PFSK-1 (cell line): ENCODE measurements around the gene ARHGAP6.
A peak's percentile ranks its signal among the peaks of the same experiment; 100 is the strongest.

Source experiments
- FOXP2 ChIP-seq: optimal IDR thresholded peaks from 2 replicates; pipeline ENCODE3; 2011; ENCODE audit warnings: borderline replicate concordance, control low read depth, inconsistent platforms; ENCODE audit not compliant: insufficient read depth; ENCODE audit errors: extremely low read length, extremely low read depth
- POLR2AphosphoS5 ChIP-seq: IDR thresholded peaks from 2 replicates; pipeline ENCODE4 v1.6.1; 2012; ENCODE audit warnings: low read depth, mild to moderate bottlenecking, control low read depth, low read length, moderate library complexity
- REST ChIP-seq, 2 experiments: IDR thresholded peaks; 2 replicates each; pipeline versions ENCODE4 v1.6.1 to v1.8.0; 2011 to 2012; ENCODE audit warnings: low read depth in 2 of 2, low read length in 2 of 2, control low read depth in 1 of 2, inconsistent platforms in 1 of 2, mild to moderate bottlenecking in 1 of 2, moderate library complexity in 1 of 2; ENCODE audit not compliant: insufficient read depth in 1 of 2
- SIN3A ChIP-seq: IDR thresholded peaks from 2 replicates; pipeline ENCODE4 v1.6.1; 2012; ENCODE audit warnings: mild to moderate bottlenecking, low read length, moderate library complexity, borderline replicate concordance; ENCODE audit not compliant: insufficient read depth
- TAF1 ChIP-seq: IDR thresholded peaks from 2 replicates; pipeline ENCODE4 v1.6.1; 2012; ENCODE audit warnings: low read length, control low read depth, borderline replicate concordance; ENCODE audit not compliant: insufficient read depth

Gene ARHGAP6

GRCh38 chrX:11407331-11408108 is 258.2 kb downstream of the ARHGAP6 start:
- no peak for TF ChIP-seq TAF1
- TF ChIP-seq FOXP2: no peak
- TF ChIP-seq POLR2AphosphoS5: no peak
- no peak for TF ChIP-seq SIN3A
- TF ChIP-seq REST (IDR thresholded peaks at IDR 0.05; ENCODE audit: insufficient read depth in 1 of 2, low read depth in 2 of 2, low read length in 2 of 2): no peak

GRCh38 chrX:11406109-11406765 is 259.5 kb downstream of the ARHGAP6 start:
- TF ChIP-seq REST (IDR thresholded peaks at IDR 0.05; ENCODE audit: insufficient read depth in 1 of 2, low read depth in 2 of 2, low read length in 2 of 2) (no peak), TAF1 (no peak), SIN3A (no peak), FOXP2 (peak; percentile 53)

- no peak for TF ChIP-seq POLR2AphosphoS5
These were observed 262.1 kb downstream of the ARHGAP6 start for GRCh38 chrX:11403631-11404030.

GRCh38 chrX:11401966-11402365 is 263.8 kb downstream of the ARHGAP6 start:
- TF ChIP-seq TAF1 (no peak), POLR2AphosphoS5 (no peak)

GRCh38 chrX:11399489-11400094 is 266.1 kb downstream of the ARHGAP6 start:
- TF ChIP-seq FOXP2 (no peak), REST (IDR thresholded peaks at IDR 0.05; ENCODE audit: insufficient read depth in 1 of 2, low read depth in 2 of 2, low read length in 2 of 2) (no peak), POLR2AphosphoS5 (no peak), SIN3A (no peak), TAF1 (no peak)

GRCh38 chrX:11398785-11399184 is 266.9 kb downstream of the ARHGAP6 start:
- TF ChIP-seq FOXP2 (no peak), TAF1 (no peak), POLR2AphosphoS5 (no peak), SIN3A (no peak), REST (IDR thresholded peaks at IDR 0.05; ENCODE audit: insufficient read depth in 1 of 2, low read depth in 2 of 2, low read length in 2 of 2) (no peak)
